Measurements from ENCODE around the gene SCRT2. TPM values are rescaled to one million over a fixed set of nuclear protein-coding genes. Genes with fewer than 3 reads are reported as not detected.

SCRT2 gene
- total and polyA plus RNA-seq, 4 donors, result not detected

GRCh38 chr20:689947-690346 lies 14.3 kb upstream of the SCRT2 start:
- no peaks in the 10 kb centered on the region for H3K4me1 ChIP-seq (ENCODE audit: control insufficient read depth in 4 of 4, insufficient read depth in 4 of 4, low read length in 3 of 4)
- H3K9me3 ChIP-seq (ENCODE audit: control insufficient read depth in 4 of 4, low read length in 3 of 4), result no peaks in the 10 kb centered on the region
- DNase-seq (ENCODE audit: low spot score), result no peak
- WGBS, result 37% methylated on average over 1 of the region's 1 CpG
- H3K27me3 ChIP-seq (ENCODE audit: control insufficient read depth in 4 of 4, insufficient read depth in 4 of 4, low read length in 3 of 4), result peaks cover 0 to 10% (median 0%) of the 10 kb centered on the region in 4 donors
- TF ChIP-seq, protein P1, sequence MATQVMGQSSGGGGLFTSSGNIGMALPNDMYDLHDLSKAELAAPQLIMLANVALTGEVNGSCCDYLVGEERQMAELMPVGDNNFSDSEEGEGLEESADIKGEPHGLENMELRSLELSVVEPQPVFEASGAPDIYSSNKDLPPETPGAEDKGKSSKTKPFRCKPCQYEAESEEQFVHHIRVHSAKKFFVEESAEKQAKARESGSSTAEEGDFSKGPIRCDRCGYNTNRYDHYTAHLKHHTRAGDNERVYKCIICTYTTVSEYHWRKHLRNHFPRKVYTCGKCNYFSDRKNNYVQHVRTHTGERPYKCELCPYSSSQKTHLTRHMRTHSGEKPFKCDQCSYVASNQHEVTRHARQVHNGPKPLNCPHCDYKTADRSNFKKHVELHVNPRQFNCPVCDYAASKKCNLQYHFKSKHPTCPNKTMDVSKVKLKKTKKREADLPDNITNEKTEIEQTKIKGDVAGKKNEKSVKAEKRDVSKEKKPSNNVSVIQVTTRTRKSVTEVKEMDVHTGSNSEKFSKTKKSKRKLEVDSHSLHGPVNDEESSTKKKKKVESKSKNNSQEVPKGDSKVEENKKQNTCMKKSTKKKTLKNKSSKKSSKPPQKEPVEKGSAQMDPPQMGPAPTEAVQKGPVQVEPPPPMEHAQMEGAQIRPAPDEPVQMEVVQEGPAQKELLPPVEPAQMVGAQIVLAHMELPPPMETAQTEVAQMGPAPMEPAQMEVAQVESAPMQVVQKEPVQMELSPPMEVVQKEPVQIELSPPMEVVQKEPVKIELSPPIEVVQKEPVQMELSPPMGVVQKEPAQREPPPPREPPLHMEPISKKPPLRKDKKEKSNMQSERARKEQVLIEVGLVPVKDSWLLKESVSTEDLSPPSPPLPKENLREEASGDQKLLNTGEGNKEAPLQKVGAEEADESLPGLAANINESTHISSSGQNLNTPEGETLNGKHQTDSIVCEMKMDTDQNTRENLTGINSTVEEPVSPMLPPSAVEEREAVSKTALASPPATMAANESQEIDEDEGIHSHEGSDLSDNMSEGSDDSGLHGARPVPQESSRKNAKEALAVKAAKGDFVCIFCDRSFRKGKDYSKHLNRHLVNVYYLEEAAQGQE (IDR thresholded peaks at IDR 0.05), result no peak
- TF ChIP-seq ZBTB33 (IDR thresholded peaks at IDR 0.05), result no peak
- H3K36me3 ChIP-seq (ENCODE audit: control insufficient read depth in 4 of 4, insufficient read depth in 3 of 4, low read depth in 1 of 4, low read length in 3 of 4), result no peaks in the 10 kb centered on the region
- no peak overlapping the region for H3K27ac ChIP-seq (ENCODE audit: low read depth in 1 of 2, low read length in 2 of 2)
- H3K4me3 ChIP-seq (ENCODE audit: low read depth in 1 of 3, low read length in 3 of 3), result no peak overlapping the region
- H3K9ac ChIP-seq (ENCODE audit: low read depth in 1 of 2, low read length in 2 of 2), result no peak overlapping the region

DNA sequence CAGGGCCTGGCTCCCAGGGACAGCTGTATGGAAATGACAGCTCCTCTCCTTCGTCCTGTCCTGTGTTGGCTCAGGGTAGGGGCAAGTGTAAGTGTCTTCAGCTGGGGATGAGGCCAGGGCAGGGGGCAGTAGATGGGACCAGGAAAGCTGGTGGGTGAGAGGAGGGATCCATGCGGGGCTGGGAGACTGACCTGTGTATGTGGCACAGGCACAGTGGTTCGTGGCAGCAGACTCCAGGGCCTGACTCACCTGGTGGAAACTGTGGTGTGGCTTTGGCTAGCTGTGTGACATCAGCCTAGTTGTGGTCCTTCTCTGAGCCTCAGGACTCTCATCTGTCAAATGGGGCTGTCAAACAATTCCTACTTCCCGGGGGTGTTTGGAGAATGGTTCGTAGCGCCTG lies 13.7 kb upstream of the SCRT2 start:
- H3K27ac ChIP-seq (ENCODE audit: low read depth in 1 of 2, low read length in 2 of 2), result no peak overlapping the region
- WGBS, result 76% methylated on average over 6 of the region's 6 CpGs

More for the DNA sequence above, 13.7 kb upstream of the SCRT2 start:
- H3K4me1 ChIP-seq (ENCODE audit: control insufficient read depth in 4 of 4, insufficient read depth in 4 of 4, low read length in 3 of 4), result no peaks in the 10 kb centered on the region
- no peak overlapping the region for H3K9ac ChIP-seq (ENCODE audit: low read depth in 1 of 2, low read length in 2 of 2)
- no peak overlapping the region for H3K4me3 ChIP-seq (ENCODE audit: low read depth in 1 of 3, low read length in 3 of 3)
- no peaks in the 10 kb centered on the region for H3K36me3 ChIP-seq (ENCODE audit: control insufficient read depth in 4 of 4, insufficient read depth in 3 of 4, low read depth in 1 of 4, low read length in 3 of 4)
- DNase-seq (ENCODE audit: low spot score), result no peak
- no peaks in the 10 kb centered on the region for H3K9me3 ChIP-seq (ENCODE audit: control insufficient read depth in 4 of 4, low read length in 3 of 4)
- peaks cover 0 to 10% (median 0%) of the 10 kb centered on the region in 4 donors for H3K27me3 ChIP-seq (ENCODE audit: control insufficient read depth in 4 of 4, insufficient read depth in 4 of 4, low read length in 3 of 4)
- TF ChIP-seq GABPA (IDR thresholded peaks at IDR 0.05 in 1 of 2, conservative IDR thresholded peaks at IDR 0.05 in 1 of 2) (no peak), SP1 (IDR thresholded peaks at IDR 0.05) (no peak), NR2F2 (IDR thresholded peaks at IDR 0.05) (no peak), HNF4A (conservative IDR thresholded peaks at IDR 0.05) (no peak), EGR1 (IDR thresholded peaks at IDR 0.05; ENCODE audit: low read depth in 2 of 2) (no peak), ATF3 (IDR thresholded peaks at IDR 0.05) (no peak), JUND (IDR thresholded peaks at IDR 0.05) (no peak), FOXA2 (IDR thresholded peaks at IDR 0.05) (no peak), RXRA (IDR thresholded peaks at IDR 0.05) (no peak), YY1 (IDR thresholded peaks at IDR 0.05) (no peak), TAF1 (conservative IDR thresholded peaks at IDR 0.05) (no peak), FOXA1 (IDR thresholded peaks at IDR 0.05) (no peak)
- TF ChIP-seq, protein P1 (IDR thresholded peaks at IDR 0.05), result no peak
- TF ChIP-seq, protein P2, sequence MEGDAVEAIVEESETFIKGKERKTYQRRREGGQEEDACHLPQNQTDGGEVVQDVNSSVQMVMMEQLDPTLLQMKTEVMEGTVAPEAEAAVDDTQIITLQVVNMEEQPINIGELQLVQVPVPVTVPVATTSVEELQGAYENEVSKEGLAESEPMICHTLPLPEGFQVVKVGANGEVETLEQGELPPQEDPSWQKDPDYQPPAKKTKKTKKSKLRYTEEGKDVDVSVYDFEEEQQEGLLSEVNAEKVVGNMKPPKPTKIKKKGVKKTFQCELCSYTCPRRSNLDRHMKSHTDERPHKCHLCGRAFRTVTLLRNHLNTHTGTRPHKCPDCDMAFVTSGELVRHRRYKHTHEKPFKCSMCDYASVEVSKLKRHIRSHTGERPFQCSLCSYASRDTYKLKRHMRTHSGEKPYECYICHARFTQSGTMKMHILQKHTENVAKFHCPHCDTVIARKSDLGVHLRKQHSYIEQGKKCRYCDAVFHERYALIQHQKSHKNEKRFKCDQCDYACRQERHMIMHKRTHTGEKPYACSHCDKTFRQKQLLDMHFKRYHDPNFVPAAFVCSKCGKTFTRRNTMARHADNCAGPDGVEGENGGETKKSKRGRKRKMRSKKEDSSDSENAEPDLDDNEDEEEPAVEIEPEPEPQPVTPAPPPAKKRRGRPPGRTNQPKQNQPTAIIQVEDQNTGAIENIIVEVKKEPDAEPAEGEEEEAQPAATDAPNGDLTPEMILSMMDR (IDR thresholded peaks at IDR 0.05; ENCODE audit: low read depth, low read length, missing input control), result no peak
- TF ChIP-seq, protein P3, sequence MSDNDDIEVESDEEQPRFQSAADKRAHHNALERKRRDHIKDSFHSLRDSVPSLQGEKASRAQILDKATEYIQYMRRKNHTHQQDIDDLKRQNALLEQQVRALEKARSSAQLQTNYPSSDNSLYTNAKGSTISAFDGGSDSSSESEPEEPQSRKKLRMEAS (IDR thresholded peaks at IDR 0.05), result no peak

Data from liver (tissue), 9 donors.